ENCODE results near the gene ITGA2B.
A peak's percentile ranks its signal among the peaks of the same experiment; 100 is the strongest.
"Not testable (repeated sequence)": the region's sequence is repeated elsewhere in the genome, so short reads cannot be mapped to it uniquely, and the experiment has no call there.

Gene ITGA2B

GRCh38 chr17:44351961-44352827 lies 37.3 kb downstream of the ITGA2B start:
- ATAC-seq, result no peak

DNA sequence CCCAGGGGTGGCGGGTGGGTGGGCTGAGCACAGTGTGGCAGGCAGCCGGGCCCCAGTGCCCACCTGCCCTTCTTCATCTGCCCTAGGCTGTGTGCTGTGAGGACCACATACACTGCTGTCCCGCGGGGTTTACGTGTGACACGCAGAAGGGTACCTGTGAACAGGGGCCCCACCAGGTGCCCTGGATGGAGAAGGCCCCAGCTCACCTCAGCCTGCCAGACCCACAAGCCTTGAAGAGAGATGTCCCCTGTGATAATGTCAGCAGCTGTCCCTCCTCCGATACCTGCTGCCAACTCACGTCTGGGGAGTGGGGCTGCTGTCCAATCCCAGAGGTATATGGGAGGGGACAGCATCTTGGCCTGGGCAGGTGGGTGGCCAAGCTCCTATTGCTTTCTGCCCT lies 38.0 kb downstream of the ITGA2B start:
- ATAC-seq, result no peak

DNA sequence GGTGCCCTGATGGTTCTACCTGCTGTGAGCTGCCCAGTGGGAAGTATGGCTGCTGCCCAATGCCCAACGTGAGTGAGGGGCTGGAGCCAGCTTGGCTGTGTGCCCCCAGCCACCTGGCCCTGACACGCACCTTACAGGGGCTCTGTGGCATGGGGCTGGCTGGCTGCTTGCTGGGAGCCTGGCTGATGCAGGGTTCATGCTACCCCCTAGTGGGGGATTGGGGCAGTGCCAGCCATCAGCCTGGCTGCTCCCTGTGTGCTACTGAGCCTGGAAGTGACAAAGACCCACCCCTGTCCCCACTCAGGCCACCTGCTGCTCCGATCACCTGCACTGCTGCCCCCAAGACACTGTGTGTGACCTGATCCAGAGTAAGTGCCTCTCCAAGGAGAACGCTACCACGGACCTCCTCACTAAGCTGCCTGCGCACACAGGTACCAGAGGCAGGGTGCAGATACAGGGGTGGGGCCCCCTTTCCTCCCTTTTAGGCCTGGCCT lies 38.7 kb downstream of the ITGA2B start:
- peak; percentile 72 to 75 for ATAC-seq

- no peak for ATAC-seq
These were observed 39.8 kb downstream of the ITGA2B start for GRCh38 chr17:44349553-44350070.

GRCh38 chr17:44348988-44349364 lies 40.5 kb downstream of the ITGA2B start:
- no peak for ATAC-seq

DNA sequence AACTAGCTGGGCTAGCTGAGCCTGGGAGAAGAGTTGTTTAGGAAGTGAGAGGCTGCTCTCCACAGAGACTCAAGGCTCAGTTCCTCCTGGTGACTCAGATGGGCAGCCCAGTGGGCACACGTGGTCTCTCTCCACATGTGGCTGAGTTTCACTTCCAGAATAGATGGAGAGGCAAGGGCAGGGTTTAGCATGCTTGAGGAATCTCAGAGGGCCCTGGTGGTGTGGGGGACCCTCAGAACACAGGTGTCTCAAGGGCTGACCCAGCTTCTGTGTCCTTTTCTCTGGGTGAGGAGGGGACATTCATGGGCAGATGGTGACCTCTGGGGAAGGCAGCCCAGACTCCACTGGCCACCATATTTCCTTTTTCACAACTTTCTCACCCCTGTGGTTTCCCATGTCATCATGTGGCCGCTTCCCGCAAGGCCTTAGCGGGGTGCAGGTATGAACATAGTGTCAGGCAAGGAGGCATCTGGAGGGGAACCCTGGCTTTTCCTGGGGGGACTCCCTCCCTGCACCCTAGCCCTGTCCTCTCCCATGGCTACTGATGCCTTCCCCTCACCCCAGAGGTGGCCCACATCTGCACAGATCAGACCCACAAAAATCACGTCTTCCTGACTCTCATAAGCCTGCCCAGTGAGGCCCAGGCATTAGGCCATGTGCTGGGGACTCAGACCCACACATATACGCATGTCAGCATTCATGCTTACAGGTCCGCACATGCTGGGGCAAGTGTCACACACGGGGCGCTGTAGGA lies 41.0 kb downstream of the ITGA2B start:
- ATAC-seq, result peak in 1 of 2 donors; percentile 12

GRCh38 chr17:44347206-44348055 lies 42.0 kb downstream of the ITGA2B start:
- not testable (repeated sequence) for ATAC-seq

DNA sequence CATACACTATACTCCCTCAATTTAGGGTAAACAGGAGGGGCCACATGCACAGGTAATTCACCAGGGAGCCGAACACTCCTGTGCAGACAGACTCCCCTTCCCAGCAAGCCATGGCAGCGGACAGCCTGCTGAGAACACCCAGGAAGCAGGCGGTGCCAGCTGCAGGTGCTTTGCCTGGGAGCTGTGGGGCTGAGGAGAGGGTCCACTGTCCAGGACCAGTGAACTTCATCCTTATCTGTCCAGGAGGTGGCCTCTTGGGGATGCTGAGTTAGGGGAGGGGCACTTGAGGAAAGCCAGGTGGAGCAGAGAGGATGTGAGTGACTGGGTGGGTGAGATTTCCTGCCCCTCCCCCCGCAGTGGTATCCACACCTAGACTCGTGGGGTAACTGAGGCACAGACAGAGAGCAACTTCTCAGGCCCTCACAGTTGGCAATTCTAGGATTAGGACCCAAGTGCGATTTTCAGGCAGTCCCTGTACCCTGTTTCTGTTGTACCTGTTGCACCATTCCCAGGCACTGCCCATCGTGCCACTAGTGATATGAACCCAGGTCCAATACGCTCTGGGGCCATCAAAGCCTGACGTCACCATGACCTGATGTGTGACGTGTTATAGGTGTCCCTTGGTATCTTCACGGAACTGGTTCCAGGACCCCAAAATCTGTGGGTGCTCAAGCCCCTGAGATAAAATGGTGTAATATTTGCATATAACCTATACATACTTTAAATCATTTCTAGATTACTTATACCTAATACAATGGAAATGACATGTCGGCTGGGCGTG lies 43.2 kb downstream of the ITGA2B start:
- ATAC-seq, result no peak

DNA sequence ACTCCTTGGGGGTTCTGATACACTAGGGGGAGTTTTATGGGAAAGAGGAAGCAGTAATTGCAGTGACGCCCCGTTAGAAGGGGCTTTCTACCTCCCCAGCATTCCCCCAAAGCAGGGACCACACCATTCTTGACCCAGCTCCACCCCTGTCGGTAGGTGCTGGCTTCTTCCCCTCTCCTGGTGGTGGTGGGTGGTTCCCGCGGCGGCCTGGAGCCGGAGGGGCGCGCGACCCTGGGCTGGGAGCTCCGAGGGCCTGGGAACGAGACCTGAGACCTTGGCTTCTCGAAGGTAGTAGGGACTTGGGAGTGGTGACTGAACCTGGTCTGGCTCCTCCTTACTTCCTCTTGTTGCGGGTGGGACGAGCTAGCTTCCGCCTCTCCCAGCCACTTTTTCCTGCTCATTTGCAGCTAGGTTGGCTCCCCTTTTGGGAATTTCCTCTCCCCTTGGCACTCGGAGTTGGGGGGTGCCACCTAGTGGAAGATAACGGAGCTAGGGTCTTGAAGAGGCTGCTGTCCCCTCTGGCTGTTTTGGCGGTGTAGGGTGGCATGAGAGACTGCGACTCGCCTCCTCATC lies 43.9 kb downstream of the ITGA2B start:
- ATAC-seq, result peak; percentile 3 to 21

DNA sequence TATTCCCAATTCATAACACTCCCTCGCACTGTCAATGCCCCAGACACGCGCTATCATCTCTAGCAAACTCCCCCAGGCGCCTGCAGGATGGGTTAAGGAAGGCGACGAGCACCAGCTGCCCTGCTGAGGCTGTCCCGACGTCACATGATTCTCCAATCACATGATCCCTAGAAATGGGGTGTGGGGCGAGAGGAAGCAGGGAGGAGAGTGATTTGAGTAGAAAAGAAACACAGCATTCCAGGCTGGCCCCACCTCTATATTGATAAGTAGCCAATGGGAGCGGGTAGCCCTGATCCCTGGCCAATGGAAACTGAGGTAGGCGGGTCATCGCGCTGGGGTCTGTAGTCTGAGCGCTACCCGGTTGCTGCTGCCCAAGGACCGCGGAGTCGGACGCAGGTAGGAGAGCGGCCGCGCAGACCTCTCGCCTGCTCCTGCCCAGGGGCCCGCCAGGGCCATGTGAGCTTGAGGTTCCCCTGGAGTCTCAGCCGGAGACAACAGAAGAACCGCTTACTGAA lies 44.5 kb downstream of the ITGA2B start, which contains the start of gene GRN:
Gene GRN, plus strand, starts transcription at position 364 of the 515 bp plus-strand sequence. CDS start 3,863 bp downstream, outside the sequence.
- ATAC-seq, result peak; percentile 97 to 98

- ATAC-seq, result no peak
These were observed 45.8 kb downstream of the ITGA2B start for GRCh38 chr17:44343510-44344209.

DNA sequence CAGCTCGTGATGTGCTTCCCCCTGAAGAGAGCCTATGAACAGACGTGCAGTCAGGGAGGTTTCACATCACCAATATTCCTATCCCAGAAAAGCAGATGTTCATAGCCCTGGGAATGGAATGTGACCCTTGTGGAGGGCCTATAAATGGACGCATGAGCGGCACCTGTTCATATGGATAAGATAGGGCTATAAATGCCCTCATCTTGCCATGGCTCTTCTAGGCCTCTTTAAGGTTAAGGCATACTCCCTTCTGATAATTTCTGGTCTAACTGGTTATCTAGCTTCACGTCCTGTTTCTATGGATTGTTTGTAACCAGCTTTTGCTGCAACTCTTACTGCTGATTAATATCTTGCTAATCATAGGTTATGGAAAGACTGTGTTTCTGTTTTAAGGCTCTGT lies 48.9 kb downstream of the ITGA2B start:
- not testable (repeated sequence) for ATAC-seq

DNA sequence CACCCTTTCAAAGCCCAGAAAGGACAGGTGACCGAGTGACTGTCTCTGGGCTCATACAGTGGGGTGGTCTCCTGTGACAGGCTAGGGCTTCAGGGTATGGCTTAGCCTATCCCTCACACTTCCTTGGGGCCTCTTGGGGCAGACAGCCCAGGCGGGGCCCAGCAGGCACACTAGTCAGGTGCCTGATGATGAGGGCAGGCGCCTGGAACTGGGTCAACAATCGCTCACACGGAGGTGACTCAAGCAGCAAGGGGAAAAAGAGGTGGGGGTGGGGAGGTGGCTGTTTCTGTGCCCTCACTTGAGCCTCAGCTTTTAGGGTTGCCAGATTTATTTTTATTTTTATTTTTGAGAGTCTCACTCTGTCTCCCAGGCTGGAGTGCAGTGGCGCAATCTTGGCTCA lies 50.7 kb downstream of the ITGA2B start:
- ATAC-seq, result peak; percentile 60 to 61

DNA sequence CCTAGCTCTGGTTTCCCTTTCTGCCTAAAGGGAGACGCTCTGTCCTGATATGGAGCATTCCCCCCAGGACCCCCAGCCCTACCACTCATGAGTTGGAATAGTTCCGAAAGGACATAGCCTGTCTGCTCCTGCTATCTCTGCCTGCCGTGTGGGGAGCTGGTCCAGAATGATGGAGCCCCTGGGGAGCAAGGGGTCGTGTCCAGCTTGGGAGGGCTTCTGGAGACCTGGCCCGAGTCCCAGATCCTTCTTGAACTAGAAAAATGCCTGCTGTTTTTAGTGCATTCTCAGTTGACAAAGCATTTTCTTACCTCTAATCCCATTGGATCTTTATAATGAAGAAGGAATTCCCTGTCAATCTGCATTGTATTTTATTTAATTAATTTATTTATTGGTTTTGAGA lies 53.5 kb downstream of the ITGA2B start:
- ATAC-seq, result no peak

DNA sequence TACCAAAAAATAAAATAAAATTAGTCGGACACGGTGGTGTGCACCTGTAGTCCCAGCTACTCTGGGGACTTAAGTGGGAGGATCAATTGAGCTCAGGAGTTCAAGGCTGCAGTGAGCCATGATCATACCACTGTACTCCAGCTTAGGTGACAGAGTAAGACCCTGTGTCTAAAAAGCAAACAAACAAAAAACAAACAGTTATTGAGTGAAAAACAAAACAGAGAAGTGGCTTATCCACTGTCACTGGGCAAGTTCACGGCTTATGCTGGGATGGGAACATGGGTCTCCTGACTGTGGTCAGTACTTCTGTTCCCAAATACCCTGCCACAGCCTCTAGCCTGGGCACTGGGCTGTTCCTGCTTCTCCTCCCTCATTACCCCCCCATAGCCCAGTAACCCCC lies 53.9 kb downstream of the ITGA2B start:
- no peak for ATAC-seq

DNA sequence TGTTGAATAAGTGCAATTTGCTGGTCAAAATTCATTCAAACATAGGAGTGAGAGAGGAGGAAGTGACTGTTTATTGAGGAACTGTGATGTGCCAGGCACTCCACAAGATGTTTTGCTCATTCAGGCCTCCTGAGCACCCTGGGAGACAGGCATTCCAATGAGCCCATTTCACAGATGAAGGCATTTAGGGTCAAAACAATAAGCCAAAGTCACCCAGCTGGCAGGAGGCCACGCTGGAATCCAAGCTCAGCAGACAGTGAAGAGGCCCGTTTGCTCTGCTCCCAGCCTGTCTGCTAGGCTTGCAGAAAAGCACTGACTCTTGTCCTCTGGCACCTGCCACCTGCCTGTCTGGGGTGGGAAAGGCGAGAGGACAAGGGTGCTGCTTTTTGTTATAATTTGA lies 54.7 kb downstream of the ITGA2B start:
- ATAC-seq, result no peak

- ATAC-seq, result no peak
These were observed 55.1 kb downstream of the ITGA2B start for GRCh38 chr17:44334315-44334714.

- ATAC-seq, result no peak
These were observed 56.1 kb downstream of the ITGA2B start for GRCh38 chr17:44333371-44333770.

DNA sequence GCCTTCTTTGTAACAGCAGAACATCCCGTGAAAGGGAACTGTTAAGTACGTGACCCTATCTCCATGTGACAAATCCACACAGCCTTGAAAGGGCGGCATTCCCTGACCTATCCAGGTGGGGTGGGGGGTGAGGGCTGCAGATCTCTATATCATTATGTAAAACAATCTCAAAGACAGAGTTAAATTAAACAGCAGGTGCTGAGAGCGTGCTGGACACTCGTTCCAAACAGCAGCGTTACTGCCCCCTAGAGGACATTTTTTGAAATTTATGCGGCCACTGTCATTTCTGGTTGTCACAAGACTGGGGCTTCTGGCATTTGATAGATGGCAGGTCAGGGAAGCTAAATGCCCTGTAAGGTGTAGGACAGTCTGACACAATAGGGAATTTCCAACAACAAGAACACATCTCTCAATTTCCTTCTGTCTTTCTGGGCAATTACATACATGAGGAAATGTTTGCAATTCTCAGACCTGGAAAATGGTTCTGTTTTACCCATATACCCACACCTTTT lies 58.1 kb downstream of the ITGA2B start:
- ATAC-seq, result peak; percentile 19 to 37

DNA sequence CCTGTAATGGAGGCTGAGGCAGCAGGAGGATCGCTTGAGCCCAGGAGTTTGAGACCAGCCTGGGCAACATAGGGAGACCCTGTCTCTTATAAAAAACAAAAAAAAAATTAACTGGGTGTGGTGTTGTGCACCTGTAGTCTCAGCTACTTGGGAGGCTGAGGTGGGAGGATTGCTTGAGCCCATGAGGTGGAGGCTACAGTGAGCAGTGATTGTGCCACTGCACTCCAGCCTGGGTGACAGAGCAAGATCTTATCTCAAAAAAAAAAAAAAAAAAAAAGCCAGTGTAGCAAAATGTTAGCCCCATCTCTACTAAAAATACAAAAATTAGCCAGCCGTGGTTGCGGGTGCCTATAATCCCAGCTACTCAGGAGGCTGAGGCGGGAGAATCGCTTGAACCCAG lies 59.2 kb downstream of the ITGA2B start:
- not testable (repeated sequence) for ATAC-seq

Measured in activated CD4-positive, CD25-positive, alpha-beta regulatory T cell treated with anti-CD3 and anti-CD28 coated beads, Interleukin-2, amount 50 U/mL, for 24 hours (primary cell).